ENCODE results near the gene AOC1.

AOC1 gene

GRCh38 chr7:150848111-150848510 is 4.2 kb upstream of the AOC1 start:
- no peak for TF ChIP-seq ZFP3 (CRISPR knock-in tag; IDR thresholded peaks at IDR 0.05)
- TF ChIP-seq CREB5 (CRISPR knock-in tag; IDR thresholded peaks at IDR 0.05; ENCODE audit: low read depth), result no peak
- no peak for TF ChIP-seq ZNF70 (CRISPR knock-in tag; IDR thresholded peaks at IDR 0.05)
- no peak for TF ChIP-seq ESRRG (CRISPR knock-in tag; IDR thresholded peaks at IDR 0.05)
- TF ChIP-seq CSRNP3 (CRISPR knock-in tag; IDR thresholded peaks at IDR 0.05), result no peak
- TF ChIP-seq ZFP30 (CRISPR knock-in tag; IDR thresholded peaks at IDR 0.05), result no peak
- TF ChIP-seq ISL1 (CRISPR knock-in tag; IDR thresholded peaks at IDR 0.05), result no peak
- TF ChIP-seq ZC3H10 (CRISPR knock-in tag; IDR thresholded peaks at IDR 0.05), result no peak
- no peak for TF ChIP-seq BACH2 (CRISPR knock-in tag; IDR thresholded peaks at IDR 0.05; ENCODE audit: borderline replicate concordance)
- TF ChIP-seq SNAI2 (CRISPR knock-in tag; IDR thresholded peaks at IDR 0.05), result no peak
- TF ChIP-seq ZNF565 (CRISPR knock-in tag; conservative IDR thresholded peaks at IDR 0.05; ENCODE audit: low read depth), result no peak
- TF ChIP-seq GLIS3 (CRISPR knock-in tag; IDR thresholded peaks at IDR 0.05), result no peak
- TF ChIP-seq POU6F1 (CRISPR knock-in tag; IDR thresholded peaks at IDR 0.05; ENCODE audit: borderline replicate concordance, low read depth), result no peak
- TF ChIP-seq TCF4 (CRISPR knock-in tag; IDR thresholded peaks at IDR 0.05; ENCODE audit: borderline replicate concordance), result no peak
- TF ChIP-seq TOX (CRISPR knock-in tag; IDR thresholded peaks at IDR 0.05; ENCODE audit: borderline replicate concordance), result no peak
- no peak for TF ChIP-seq TSHZ2 (CRISPR knock-in tag; IDR thresholded peaks at IDR 0.05)
- TF ChIP-seq OSR1 (CRISPR knock-in tag; IDR thresholded peaks at IDR 0.05), result no peak
- TF ChIP-seq ARNTL (CRISPR knock-in tag; IDR thresholded peaks at IDR 0.05; ENCODE audit: borderline replicate concordance, low read depth), result no peak
- no peak for ATAC-seq

- ATAC-seq, result no peak
- no peak for TF ChIP-seq ESRRG (CRISPR knock-in tag; IDR thresholded peaks at IDR 0.05)
- no peak for TF ChIP-seq RARB (CRISPR knock-in tag; IDR thresholded peaks at IDR 0.05)
- no peak for TF ChIP-seq TOX (CRISPR knock-in tag; IDR thresholded peaks at IDR 0.05; ENCODE audit: borderline replicate concordance)
- no peak for TF ChIP-seq ISL1 (CRISPR knock-in tag; IDR thresholded peaks at IDR 0.05)
- TF ChIP-seq BACH2 (CRISPR knock-in tag; IDR thresholded peaks at IDR 0.05; ENCODE audit: borderline replicate concordance), result no peak
- no peak for TF ChIP-seq ZNF565 (CRISPR knock-in tag; conservative IDR thresholded peaks at IDR 0.05; ENCODE audit: low read depth)
- no peak for TF ChIP-seq CREB5 (CRISPR knock-in tag; IDR thresholded peaks at IDR 0.05; ENCODE audit: low read depth)
- TF ChIP-seq TSHZ2 (CRISPR knock-in tag; IDR thresholded peaks at IDR 0.05), result no peak
- no peak for TF ChIP-seq PPARA (CRISPR knock-in tag; IDR thresholded peaks at IDR 0.05; ENCODE audit: borderline replicate concordance)
- no peak for TF ChIP-seq GLIS3 (CRISPR knock-in tag; IDR thresholded peaks at IDR 0.05)
- TF ChIP-seq ZFP30 (CRISPR knock-in tag; IDR thresholded peaks at IDR 0.05), result no peak
- TF ChIP-seq CSDC2 (CRISPR knock-in tag; IDR thresholded peaks at IDR 0.05), result no peak
- TF ChIP-seq OSR1 (CRISPR knock-in tag; IDR thresholded peaks at IDR 0.05), result no peak
- TF ChIP-seq ZC3H10 (CRISPR knock-in tag; IDR thresholded peaks at IDR 0.05), result no peak
- TF ChIP-seq ZNF70 (CRISPR knock-in tag; IDR thresholded peaks at IDR 0.05), result no peak
- no peak for TF ChIP-seq ARNTL (CRISPR knock-in tag; IDR thresholded peaks at IDR 0.05; ENCODE audit: borderline replicate concordance, low read depth)
- no peak for TF ChIP-seq SNAI2 (CRISPR knock-in tag; IDR thresholded peaks at IDR 0.05)
- no peak for TF ChIP-seq ZNF8 (CRISPR knock-in tag; IDR thresholded peaks at IDR 0.05)
- TF ChIP-seq CSRNP3 (CRISPR knock-in tag; IDR thresholded peaks at IDR 0.05), result no peak
- no peak for TF ChIP-seq ZFP3 (CRISPR knock-in tag; IDR thresholded peaks at IDR 0.05)
These were observed 3.7 kb upstream of the AOC1 start for GRCh38 chr7:150848561-150849115.
